AG10803 (cell line): ENCODE results near the gene ZXDC.

Source experiments
- DNase-seq: peaks from one replicate; pipeline ENCODE4 v3.0.0; 2010; ENCODE audit warnings: low read depth
- H3K4me3 ChIP-seq: 2 replicates; pipeline ENCODE4 v1.5.1; 2011; ENCODE audit warnings: mild to moderate bottlenecking, low read length, control low read depth
- CTCF ChIP-seq: conservative IDR thresholded peaks from 2 replicates; pipeline ENCODE4 v1.5.1; 2011; ENCODE audit warnings: mild to moderate bottlenecking, low read length, control low read depth, inconsistent platforms

ZXDC gene

GRCh38 chr3:126479642-126480041 is 4.0 kb upstream of the ZXDC start:
- DNase-seq, result no peak
- no peak for TF ChIP-seq CTCF
- H3K4me3 ChIP-seq, result no peak overlapping the region

- H3K4me3 ChIP-seq, result no peak overlapping the region
- DNase-seq, result no peak
- TF ChIP-seq CTCF, result no peak
Observed at GRCh38 chr3:126478581-126479310, 3.1 kb upstream of the ZXDC start.

GRCh38 chr3:126477061-126477380 is 1.3 kb upstream of the ZXDC start:
- H3K4me3 ChIP-seq, result no peak overlapping the region
- no peak for TF ChIP-seq CTCF
- DNase-seq, result no peak

- DNase-seq, result peak; percentile 13
- H3K4me3 ChIP-seq, result peak overlapping the region; percentile 88
- no peak for TF ChIP-seq CTCF
Observed at GRCh38 chr3:126476166-126477060, 722 bp upstream of the ZXDC start.

GRCh38 chr3:126474498-126475412 is 936 bp downstream of the ZXDC start:
- peak overlapping the region; percentile 84 for H3K4me3 ChIP-seq
- TF ChIP-seq CTCF, result no peak
- DNase-seq, result peak; percentile 37

- TF ChIP-seq CTCF, result no peak
- no peak for DNase-seq
- peak overlapping the region; percentile 42 for H3K4me3 ChIP-seq
Observed at GRCh38 chr3:126473292-126474168, 2.2 kb downstream of the ZXDC start.
